Keratinocyte (primary cell): ENCODE data around the gene MRTFA. TPM values are rescaled to one million over a fixed set of nuclear protein-coding genes. Genes with fewer than 3 reads are reported as not detected.

Experiments used
- DNase-seq: peaks from one replicate; pipeline ENCODE4 v3.0.0-alpha.2; 2011; ENCODE audit warnings: low read depth, missing footprints, low spot score
- FAIRE-seq: peaks from 2 replicates; lab custom pipeline; 2011; peaks lifted over from hg19 to GRCh38; lab: Jason Lieb, UNC
- H2AFZ ChIP-seq: 2 replicates; pipeline ENCODE4 v1.6.0; 2012; ENCODE audit warnings: low read length, control low read depth, inconsistent platforms; ENCODE audit not compliant: control insufficient read depth
- H3K27ac ChIP-seq: 2 replicates; pipeline ENCODE4 v1.5.1; 2011; ENCODE audit warnings: low read length; ENCODE audit not compliant: control insufficient read depth, insufficient read depth
- H3K27me3 ChIP-seq: 3 replicates; pipeline ENCODE4 v1.6.0; 2011; ENCODE audit warnings: low read length; ENCODE audit not compliant: control insufficient read depth, insufficient read depth; ENCODE audit errors: extremely low read depth
- H3K36me3 ChIP-seq, 2 experiments: 2 replicates in 1 of 2; 3 replicates in 1 of 2; pipeline ENCODE4 v1.5.1; 2011; ENCODE audit warnings: low read length in 2 of 2, mild to moderate bottlenecking in 1 of 2; ENCODE audit not compliant: control insufficient read depth in 2 of 2, insufficient read depth in 2 of 2; ENCODE audit errors: extremely low read depth in 1 of 2
- H3K4me1 ChIP-seq: 3 replicates; pipeline ENCODE4 v1.5.1; 2011; ENCODE audit warnings: low read length; ENCODE audit not compliant: control insufficient read depth, insufficient read depth; ENCODE audit errors: extremely low read depth
- H3K4me2 ChIP-seq: 3 replicates; pipeline ENCODE4 v1.6.0; 2011; ENCODE audit warnings: low read depth, low read length; ENCODE audit not compliant: control insufficient read depth, insufficient read depth; ENCODE audit errors: extremely low read depth
- H3K4me3 ChIP-seq, 3 experiments: fragments of 200-600 bp in 1 of 3; sonication (generic) in 1 of 3; 2 replicates in 2 of 3; 3 replicates in 1 of 3; pipeline ENCODE4 v1.5.1; 2011 to 2016; ENCODE audit warnings: low read length in 3 of 3, mild to moderate bottlenecking in 3 of 3, control low read depth in 2 of 3, inconsistent platforms in 1 of 3, low read depth in 1 of 3, mixed read lengths in 1 of 3, mixed run types in 1 of 3, moderate library complexity in 1 of 3; ENCODE audit not compliant: control insufficient read depth in 2 of 3, insufficient read depth in 2 of 3; ENCODE audit errors: extremely low read depth in 1 of 3
- H3K79me2 ChIP-seq: 2 replicates; pipeline ENCODE4 v1.6.0; 2012; ENCODE audit warnings: low read length; ENCODE audit not compliant: control insufficient read depth, insufficient read depth
- H3K9ac ChIP-seq: 3 replicates; pipeline ENCODE4 v1.6.0; 2011; ENCODE audit warnings: low read length; ENCODE audit not compliant: control insufficient read depth, insufficient read depth; ENCODE audit errors: extremely low read depth
- H3K9me1 ChIP-seq: 3 replicates; pipeline ENCODE4 v1.6.0; 2011; ENCODE audit warnings: low read length; ENCODE audit not compliant: control insufficient read depth, insufficient read depth; ENCODE audit errors: extremely low read depth
- H3K9me3 ChIP-seq: 2 replicates; pipeline ENCODE4 v1.5.1; 2012; ENCODE audit warnings: low read depth, low read length; ENCODE audit not compliant: control insufficient read depth
- H4K20me1 ChIP-seq: 3 replicates; pipeline ENCODE4 v1.6.0; 2011; ENCODE audit warnings: low read length; ENCODE audit not compliant: control insufficient read depth, insufficient read depth; ENCODE audit errors: extremely low read depth
- EZH2 ChIP-seq: IDR thresholded peaks from one replicate; pipeline ENCODE4 v1.6.1; 2012; ENCODE audit warnings: inconsistent platforms, mild to moderate bottlenecking, low read length, moderate library complexity
- dilution Hi-C: fragments of 300-500 bp; cut with MboI; formaldehyde crosslinking; loops from one replicate; pipeline ENCODE4 v1.7.0; 2020; ENCODE audit warnings: low sequenced_read_pairs; ENCODE audit not compliant: extremely low pct_ligation_motif_present
- polyA plus RNA-seq, 5 experiments: library from polyadenylated mRNA; depleted of rRNA in 3 of 5; stranded (reverse) in 3 of 5; stranded (forward) in 1 of 5; unstranded in 1 of 5; fragments of >200 nt; gene quantifications; 1 replicate in 1 of 5; 2 replicates in 3 of 5; 3 replicates in 1 of 5; pipeline versions ENCODE4 v1.2.1 to v1.2.3, GENCODE V29; 2011 to 2012; ENCODE audit warnings: missing spikeins in 2 of 5, low read depth in 1 of 5, low replicate concordance in 1 of 5
- TF ChIP-seq, protein P1 (sequence below), 3 experiments: IDR thresholded peaks in 1 of 3; conservative IDR thresholded peaks in 1 of 3; optimal IDR thresholded peaks in 1 of 3; 2 replicates in 2 of 3; 3 replicates in 1 of 3; pipeline versions ENCODE3 to v1.5.1; 2011; ENCODE audit warnings: low read length in 3 of 3, mild to moderate bottlenecking in 3 of 3, moderate library complexity in 2 of 3, control low read depth in 1 of 3, inconsistent platforms in 1 of 3; ENCODE audit not compliant: insufficient read depth in 2 of 3; ENCODE audit errors: extremely low read depth in 1 of 3

MRTFA gene
- polyA plus RNA-seq, 1 donor (not counting 4 experiments of a cell fraction or from before 2014, with no cell fraction given): 6.5 TPM

DNA sequence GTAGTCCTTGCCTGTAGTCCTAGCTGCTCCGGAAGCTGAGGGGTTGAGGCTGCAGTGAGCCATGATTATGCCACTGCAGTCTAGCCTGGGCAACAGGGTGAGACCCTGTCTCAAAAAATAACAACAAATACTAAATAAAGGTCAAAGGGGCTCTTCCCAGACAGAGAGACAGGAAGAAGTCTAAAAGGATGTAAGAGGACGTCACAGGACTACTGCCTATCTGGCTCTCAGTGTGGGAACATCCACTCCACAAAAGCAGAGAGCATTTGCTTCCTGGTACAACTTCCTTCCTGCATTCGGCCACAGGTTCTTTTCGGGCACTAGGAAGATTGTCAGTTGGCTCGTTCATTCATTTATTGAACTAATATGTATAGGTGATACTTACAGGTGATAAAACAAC, 155.5 kb downstream of the MRTFA start:
- Histone ChIP-seq H3K9me3 (no peaks in the 10 kb centered on the region), H3K9ac (no peak overlapping the region), H2AFZ (no peak overlapping the region), H3K4me2 (no peak overlapping the region), H3K36me3 (no peaks in the 10 kb centered on the region), H3K9me1 (no peaks in the 10 kb centered on the region), H3K27ac (peak overlapping the region; percentile 8), H3K27me3 (no peaks in the 10 kb centered on the region), H3K4me1 (peaks cover 62% of the 10 kb centered on the region), H4K20me1 (no peaks in the 10 kb centered on the region), H3K4me3 (no peak overlapping the region), H3K79me2 (peaks cover 37% of the 10 kb centered on the region)
- dilution Hi-C loops: no loop called here
- TF ChIP-seq EZH2: no peak
- TF ChIP-seq, protein P1, sequence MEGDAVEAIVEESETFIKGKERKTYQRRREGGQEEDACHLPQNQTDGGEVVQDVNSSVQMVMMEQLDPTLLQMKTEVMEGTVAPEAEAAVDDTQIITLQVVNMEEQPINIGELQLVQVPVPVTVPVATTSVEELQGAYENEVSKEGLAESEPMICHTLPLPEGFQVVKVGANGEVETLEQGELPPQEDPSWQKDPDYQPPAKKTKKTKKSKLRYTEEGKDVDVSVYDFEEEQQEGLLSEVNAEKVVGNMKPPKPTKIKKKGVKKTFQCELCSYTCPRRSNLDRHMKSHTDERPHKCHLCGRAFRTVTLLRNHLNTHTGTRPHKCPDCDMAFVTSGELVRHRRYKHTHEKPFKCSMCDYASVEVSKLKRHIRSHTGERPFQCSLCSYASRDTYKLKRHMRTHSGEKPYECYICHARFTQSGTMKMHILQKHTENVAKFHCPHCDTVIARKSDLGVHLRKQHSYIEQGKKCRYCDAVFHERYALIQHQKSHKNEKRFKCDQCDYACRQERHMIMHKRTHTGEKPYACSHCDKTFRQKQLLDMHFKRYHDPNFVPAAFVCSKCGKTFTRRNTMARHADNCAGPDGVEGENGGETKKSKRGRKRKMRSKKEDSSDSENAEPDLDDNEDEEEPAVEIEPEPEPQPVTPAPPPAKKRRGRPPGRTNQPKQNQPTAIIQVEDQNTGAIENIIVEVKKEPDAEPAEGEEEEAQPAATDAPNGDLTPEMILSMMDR (optimal IDR thresholded peaks at IDR 0.05 in 1 of 3, IDR thresholded peaks at IDR 0.05 in 1 of 3, conservative IDR thresholded peaks at IDR 0.05 in 1 of 3; ENCODE audit: extremely low read depth in 1 of 3, insufficient read depth in 2 of 3, low read length in 3 of 3): no peak
- DNase-seq (no peak), FAIRE-seq (no peak)

DNA sequence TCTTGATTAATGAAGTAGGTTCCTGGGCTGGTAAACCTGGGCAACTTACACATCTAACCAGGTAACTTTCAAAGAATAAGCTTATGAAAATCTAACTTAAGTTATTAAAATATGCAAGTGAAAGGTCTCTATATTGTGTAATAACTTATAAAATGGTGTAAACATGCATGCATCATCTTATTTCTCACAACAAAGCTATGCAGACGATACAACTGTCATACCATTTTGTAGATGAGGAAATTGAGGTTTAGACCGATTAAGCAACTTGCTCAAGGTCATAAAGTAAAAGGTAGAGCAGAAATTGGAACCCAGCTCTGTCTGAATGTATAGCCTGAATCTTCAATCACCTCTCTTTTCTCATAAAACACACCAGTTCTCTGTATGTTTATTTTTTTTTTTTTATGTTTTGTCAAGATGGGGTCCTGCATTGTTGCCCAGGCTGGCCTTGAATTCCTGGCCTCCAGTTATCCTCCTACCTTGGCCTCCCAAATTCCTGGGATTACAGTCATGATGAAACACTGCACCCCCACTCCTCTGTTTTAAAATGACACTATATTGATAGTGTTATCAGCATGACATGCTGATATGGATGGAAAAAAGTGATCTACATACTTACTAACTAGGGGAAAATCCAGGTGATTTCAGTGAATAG, 156.5 kb downstream of the MRTFA start:
- no peak for DNase-seq

More for the DNA sequence above, 156.5 kb downstream of the MRTFA start:
- Histone ChIP-seq H3K9me1 (no peaks in the 10 kb centered on the region), H3K9ac (no peak overlapping the region), H3K36me3 (no peaks in the 10 kb centered on the region), H3K27me3 (no peaks in the 10 kb centered on the region), H2AFZ (no peak overlapping the region), H3K4me1 (peaks cover 53% of the 10 kb centered on the region), H3K4me3 (no peak overlapping the region), H3K27ac (peak overlapping the region; percentile 57), H3K4me2 (peak overlapping the region; percentile 2), H3K79me2 (peaks cover 43% of the 10 kb centered on the region), H3K9me3 (no peaks in the 10 kb centered on the region), H4K20me1 (no peaks in the 10 kb centered on the region)
- no peak for TF ChIP-seq EZH2
- TF ChIP-seq, protein P1 (optimal IDR thresholded peaks at IDR 0.05 in 1 of 3, IDR thresholded peaks at IDR 0.05 in 1 of 3, conservative IDR thresholded peaks at IDR 0.05 in 1 of 3; ENCODE audit: extremely low read depth in 1 of 3, insufficient read depth in 2 of 3, low read length in 3 of 3): no peak
- peak; percentile 9 for FAIRE-seq
- dilution Hi-C loops: no loop called here
